Epithelial cell of proximal tubule (primary cell): ENCODE data around the gene GLI3. TPM values are rescaled to one million over a fixed set of nuclear protein-coding genes. Genes with fewer than 3 reads are reported as not detected.

ENCODE experiments used
- DNase-seq: peaks from one replicate; pipeline ENCODE4 v3.0.0-alpha.2; 2011; ENCODE audit warnings: low read depth
- H3K4me3 ChIP-seq: 2 replicates; pipeline ENCODE4 v1.5.1; 2011; ENCODE audit warnings: low read depth, mild to moderate bottlenecking, low read length
- CTCF ChIP-seq: conservative IDR thresholded peaks from 2 replicates; pipeline ENCODE4 v1.5.1; 2012; ENCODE audit warnings: low read depth, mild to moderate bottlenecking, low read length
- total RNA-seq: library from RNA; depleted of rRNA; stranded (reverse); fragments of >200 nt; gene quantifications from 2 replicates; pipeline ENCODE4 v1.2.3, GENCODE V29; 2015

GLI3 gene
- total RNA-seq, 1 donor from 2014 or later, result 2.6 TPM

- no peak for DNase-seq
- H3K4me3 ChIP-seq, result no peak overlapping the region
- TF ChIP-seq CTCF, result no peak
These were observed 309.6 kb downstream of the GLI3 start for GRCh38 chr7:41927380-41927779.

GRCh38 chr7:41925946-41926345 is 311.1 kb downstream of the GLI3 start:
- no peak for TF ChIP-seq CTCF
- no peak overlapping the region for H3K4me3 ChIP-seq
- DNase-seq, result no peak

GRCh38 chr7:41924796-41925195 is 312.2 kb downstream of the GLI3 start:
- TF ChIP-seq CTCF, result no peak
- no peak for DNase-seq
- no peak overlapping the region for H3K4me3 ChIP-seq

- no peak for DNase-seq
- H3K4me3 ChIP-seq, result no peak overlapping the region
- no peak for TF ChIP-seq CTCF
These were observed 314.6 kb downstream of the GLI3 start for GRCh38 chr7:41922373-41922772.

- no peak for TF ChIP-seq CTCF
- no peak for DNase-seq
- H3K4me3 ChIP-seq, result no peak overlapping the region
These were observed 315.5 kb downstream of the GLI3 start for GRCh38 chr7:41921453-41921981.

- TF ChIP-seq CTCF, result no peak
- no peak overlapping the region for H3K4me3 ChIP-seq
- peak; percentile 83 for DNase-seq
These were observed 318.4 kb downstream of the GLI3 start for GRCh38 chr7:41918597-41918996.

- peak; percentile 100 for DNase-seq
- no peak overlapping the region for H3K4me3 ChIP-seq
- no peak for TF ChIP-seq CTCF
These were observed 320.5 kb downstream of the GLI3 start for GRCh38 chr7:41916450-41916927.
